ENCODE measurements around the gene FSTL5. TPM values are rescaled to one million over a fixed set of nuclear protein-coding genes. Genes with fewer than 3 reads are reported as not detected.

FSTL5 gene
- total and polyA plus RNA-seq, 2 donors (not counting 3 experiments of a cell fraction or from before 2014, with no cell fraction given): 1.3 to 1.9 TPM

GRCh38 chr4:162151850-162152249, 11.9 kb downstream of the FSTL5 start:
- no peak overlapping the region for H2AFZ ChIP-seq (ENCODE audit: low read depth, low read length)
- POLR2A ChIA-PET: no interaction called here
- dilution Hi-C loops (cut with MboI; ENCODE audit: extremely low pct_ligation_motif_present, low sequenced_read_pairs): no loop called here

More at GRCh38 chr4:162151850-162152249, 11.9 kb downstream of the FSTL5 start:
- no peaks in the 10 kb centered on the region for H3K27me3 ChIP-seq (ENCODE audit: control insufficient read depth in 2 of 2, insufficient read depth in 2 of 2, low read length in 2 of 2)
- no peaks in the 10 kb centered on the region for H3K79me2 ChIP-seq (ENCODE audit: control insufficient read depth, insufficient read depth, low read length)
- H4K20me1 ChIP-seq (replicated peaks; ENCODE audit: control insufficient read depth, extremely low read depth, insufficient read depth, low read length): no peaks in the 10 kb centered on the region
- no peak overlapping the region for H3K4me2 ChIP-seq (ENCODE audit: insufficient read depth, low read length)
- H3K36me3 ChIP-seq (ENCODE audit: control insufficient read depth in 2 of 2, extremely low read depth in 1 of 2, insufficient read depth in 2 of 2, low read length in 2 of 2): no peaks in the 10 kb centered on the region
- CTCF ChIA-PET: interaction anchor here (1.0 to 1.9 kb wide), 3 partner anchors 8 to 17 kb away, joined by 4 to 5 read pairs (median 5); no protein-coding TSS in a partner anchor
- FAIRE-seq (no peak), DNase-seq (ENCODE audit: low read depth, low spot score) (no peak)
- TF ChIP-seq, protein P1, sequence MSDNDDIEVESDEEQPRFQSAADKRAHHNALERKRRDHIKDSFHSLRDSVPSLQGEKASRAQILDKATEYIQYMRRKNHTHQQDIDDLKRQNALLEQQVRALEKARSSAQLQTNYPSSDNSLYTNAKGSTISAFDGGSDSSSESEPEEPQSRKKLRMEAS (IDR thresholded peaks at IDR 0.05; ENCODE audit: insufficient read depth, insufficient read length): no peak
- TF ChIP-seq MYC (IDR thresholded peaks at IDR 0.05; ENCODE audit: low read depth, low read length) (no peak), JUN (IDR thresholded peaks at IDR 0.05; ENCODE audit: borderline replicate concordance, insufficient read depth, insufficient read length, low read depth) (no peak), FOS (IDR thresholded peaks at IDR 0.05; ENCODE audit: borderline replicate concordance, insufficient read depth, low read length) (no peak), EZH2 (IDR thresholded peaks at IDR 0.05; ENCODE audit: borderline replicate concordance, low read depth, low read length, severe bottlenecking) (no peak), POLR2AphosphoS5 (IDR thresholded peaks at IDR 0.05; ENCODE audit: insufficient read depth, low read depth, low read length) (no peak), POLR2A (IDR thresholded peaks at IDR 0.05; ENCODE audit: low read depth, low read length) (no peak), GATA2 (IDR thresholded peaks at IDR 0.05; ENCODE audit: insufficient read depth, insufficient read length, low read depth, low read length) (no peak)
- TF ChIP-seq, protein P2, sequence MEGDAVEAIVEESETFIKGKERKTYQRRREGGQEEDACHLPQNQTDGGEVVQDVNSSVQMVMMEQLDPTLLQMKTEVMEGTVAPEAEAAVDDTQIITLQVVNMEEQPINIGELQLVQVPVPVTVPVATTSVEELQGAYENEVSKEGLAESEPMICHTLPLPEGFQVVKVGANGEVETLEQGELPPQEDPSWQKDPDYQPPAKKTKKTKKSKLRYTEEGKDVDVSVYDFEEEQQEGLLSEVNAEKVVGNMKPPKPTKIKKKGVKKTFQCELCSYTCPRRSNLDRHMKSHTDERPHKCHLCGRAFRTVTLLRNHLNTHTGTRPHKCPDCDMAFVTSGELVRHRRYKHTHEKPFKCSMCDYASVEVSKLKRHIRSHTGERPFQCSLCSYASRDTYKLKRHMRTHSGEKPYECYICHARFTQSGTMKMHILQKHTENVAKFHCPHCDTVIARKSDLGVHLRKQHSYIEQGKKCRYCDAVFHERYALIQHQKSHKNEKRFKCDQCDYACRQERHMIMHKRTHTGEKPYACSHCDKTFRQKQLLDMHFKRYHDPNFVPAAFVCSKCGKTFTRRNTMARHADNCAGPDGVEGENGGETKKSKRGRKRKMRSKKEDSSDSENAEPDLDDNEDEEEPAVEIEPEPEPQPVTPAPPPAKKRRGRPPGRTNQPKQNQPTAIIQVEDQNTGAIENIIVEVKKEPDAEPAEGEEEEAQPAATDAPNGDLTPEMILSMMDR (IDR thresholded peaks at IDR 0.05; ENCODE audit: extremely low read depth in 1 of 2, insufficient read depth in 1 of 2, low read depth in 1 of 2, low read length in 2 of 2): no peak
- no peak overlapping the region for H3K27ac ChIP-seq (ENCODE audit: insufficient read depth, low read depth, low read length)
- H3K9me1 ChIP-seq (replicated peaks; ENCODE audit: control insufficient read depth, extremely low read depth, insufficient read depth, low read length): no peaks in the 10 kb centered on the region
- H3K9ac ChIP-seq (replicated peaks; ENCODE audit: extremely low read depth, insufficient read depth, low read length): no peak overlapping the region
- H3K9me3 ChIP-seq (replicated peaks; ENCODE audit: control insufficient read depth, insufficient read depth, low read length): no peaks in the 10 kb centered on the region
- intact Hi-C loops (cut with micrococcal nuclease): no loop called here
- no TSS peak for BruUV-seq (replicated peaks)
- no peaks in the 10 kb centered on the region for H3K4me1 ChIP-seq (ENCODE audit: control insufficient read depth, extremely low read depth, insufficient read depth, low read length)
- no peak overlapping the region for H3K4me3 ChIP-seq (replicated peaks in 1 of 3; ENCODE audit: insufficient read depth in 1 of 3, low read depth in 1 of 3, low read length in 3 of 3)

Data from endothelial cell of umbilical vein (primary cell).